ENCODE measurements around the gene PHACTR3.

- no peak for TF ChIP-seq EZH2 (IDR thresholded peaks at IDR 0.05; ENCODE audit: borderline replicate concordance, low read length)
- TF ChIP-seq, protein P1, sequence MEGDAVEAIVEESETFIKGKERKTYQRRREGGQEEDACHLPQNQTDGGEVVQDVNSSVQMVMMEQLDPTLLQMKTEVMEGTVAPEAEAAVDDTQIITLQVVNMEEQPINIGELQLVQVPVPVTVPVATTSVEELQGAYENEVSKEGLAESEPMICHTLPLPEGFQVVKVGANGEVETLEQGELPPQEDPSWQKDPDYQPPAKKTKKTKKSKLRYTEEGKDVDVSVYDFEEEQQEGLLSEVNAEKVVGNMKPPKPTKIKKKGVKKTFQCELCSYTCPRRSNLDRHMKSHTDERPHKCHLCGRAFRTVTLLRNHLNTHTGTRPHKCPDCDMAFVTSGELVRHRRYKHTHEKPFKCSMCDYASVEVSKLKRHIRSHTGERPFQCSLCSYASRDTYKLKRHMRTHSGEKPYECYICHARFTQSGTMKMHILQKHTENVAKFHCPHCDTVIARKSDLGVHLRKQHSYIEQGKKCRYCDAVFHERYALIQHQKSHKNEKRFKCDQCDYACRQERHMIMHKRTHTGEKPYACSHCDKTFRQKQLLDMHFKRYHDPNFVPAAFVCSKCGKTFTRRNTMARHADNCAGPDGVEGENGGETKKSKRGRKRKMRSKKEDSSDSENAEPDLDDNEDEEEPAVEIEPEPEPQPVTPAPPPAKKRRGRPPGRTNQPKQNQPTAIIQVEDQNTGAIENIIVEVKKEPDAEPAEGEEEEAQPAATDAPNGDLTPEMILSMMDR (IDR thresholded peaks at IDR 0.05; ENCODE audit: low read length): no peak
Measured at GRCh38 chr20:59581993-59582679, 22.2 kb upstream of the PHACTR3 start.

Measured in OCI-LY1 (cell line).